Stimulated activated memory B cell treated with anti-CD40 and anti-IgM and Interleukin-4, amounts not matched to agents 10 μg/mL and 1 μg/mL and 100 μg/mL, for 72 hours (primary cell): ENCODE data around the gene UBE2O.

Experiments
- ATAC-seq: fragments of 150-1000 bp; cut with Tn5 transposase; 2 replicates; pipeline ENCODE4 v1.10.0; 2021
- H3K27ac Mint-ChIP-seq: one replicate; pipeline ENCODE4 v1.8.0; 2022; ENCODE audit warnings: mild to moderate bottlenecking, mixed read lengths
- H3K27me3 Mint-ChIP-seq: one replicate; pipeline ENCODE4 v1.8.0; 2022; ENCODE audit warnings: mixed read lengths
- H3K36me3 Mint-ChIP-seq: one replicate; pipeline ENCODE4 v1.8.0; 2022; ENCODE audit warnings: mixed read lengths
- H3K4me1 Mint-ChIP-seq: one replicate; pipeline ENCODE4 v1.8.0; 2022; ENCODE audit warnings: mixed read lengths
- H3K4me3 Mint-ChIP-seq: one replicate; pipeline ENCODE4 v1.8.0; 2022; ENCODE audit warnings: mild to moderate bottlenecking, moderate library complexity, mixed read lengths
- H3K9me3 Mint-ChIP-seq: one replicate; pipeline ENCODE4 v1.8.0; 2022; ENCODE audit warnings: mixed read lengths

Gene UBE2O

DNA sequence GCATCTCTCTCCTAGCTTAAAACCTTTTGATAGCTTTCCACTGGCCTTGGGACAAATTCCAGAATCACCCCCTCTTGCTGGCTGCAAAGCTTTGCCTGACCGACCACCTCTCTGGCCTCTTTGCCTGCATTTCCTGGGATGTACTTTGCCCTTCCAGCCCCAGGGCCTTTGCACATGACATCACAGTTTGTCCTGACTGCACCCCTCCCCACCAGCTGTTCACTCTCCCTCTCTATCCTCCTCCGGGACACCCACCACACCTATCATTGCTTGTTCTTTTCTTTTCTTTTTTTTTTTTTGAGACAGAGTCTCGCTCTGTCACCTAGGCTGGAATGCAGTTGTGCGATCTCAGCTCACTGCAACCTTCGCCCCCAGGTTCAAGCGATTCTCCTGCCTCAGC lies 22.4 kb upstream of the UBE2O start:
- no peaks in the 10 kb centered on the region for H3K27me3 Mint-ChIP-seq
- peak overlapping the region; percentile 64 for H3K27ac Mint-ChIP-seq
- H3K4me3 Mint-ChIP-seq, result no peak overlapping the region
- no peak for ATAC-seq
- no peaks in the 10 kb centered on the region for H3K9me3 Mint-ChIP-seq
- H3K36me3 Mint-ChIP-seq, result peaks cover 71% of the 10 kb centered on the region
- H3K4me1 Mint-ChIP-seq, result peaks cover 42% of the 10 kb centered on the region

DNA sequence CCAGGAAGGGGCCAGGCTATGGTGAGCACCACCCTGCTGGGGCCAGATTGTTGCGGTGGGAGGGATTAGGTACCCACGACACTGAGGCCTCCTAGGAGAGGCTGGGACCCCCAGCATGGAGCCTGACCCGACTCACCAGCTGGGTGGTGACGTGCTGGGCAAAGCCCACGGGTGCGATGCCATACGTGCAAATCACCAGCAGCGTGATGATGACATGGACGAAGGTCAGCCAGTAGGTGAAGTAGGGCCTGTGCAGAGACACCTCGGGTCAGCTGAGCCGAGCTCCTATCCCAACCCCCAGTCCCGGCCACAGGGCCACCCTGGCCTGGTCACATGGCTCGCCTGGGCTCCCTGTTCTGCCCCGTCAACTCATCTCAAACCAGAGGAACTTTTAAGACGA lies 21.9 kb upstream of the UBE2O start:
- Mint-ChIP-seq H3K27me3 (no peaks in the 10 kb centered on the region), H3K4me1 (peaks cover 42% of the 10 kb centered on the region), H3K9me3 (no peaks in the 10 kb centered on the region), H3K27ac (peak overlapping the region; percentile 64), H3K4me3 (no peak overlapping the region), H3K36me3 (peaks cover 71% of the 10 kb centered on the region)
- no peak for ATAC-seq

DNA sequence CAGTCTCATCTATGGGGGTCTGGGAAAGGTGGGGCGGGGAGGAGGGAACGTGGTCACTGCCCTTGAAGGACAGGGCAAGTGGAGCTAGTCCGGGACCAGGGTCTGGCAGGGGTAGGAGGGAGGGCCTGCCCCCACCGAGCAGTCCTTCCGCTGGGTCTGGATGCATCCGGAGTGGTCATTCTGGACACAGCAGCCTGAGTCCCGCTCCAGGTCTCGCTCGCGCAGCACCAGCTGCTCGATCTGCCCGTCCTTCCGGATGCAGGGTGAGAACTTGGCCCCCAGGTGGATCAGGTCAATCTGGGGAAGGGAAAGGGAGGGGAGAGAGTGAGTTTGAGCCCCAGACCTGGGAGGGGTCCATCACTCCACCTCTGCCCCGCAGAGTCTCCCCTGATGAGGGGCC lies 21.3 kb upstream of the UBE2O start:
- no peak overlapping the region for H3K27ac Mint-ChIP-seq
- H3K27me3 Mint-ChIP-seq, result no peaks in the 10 kb centered on the region
- ATAC-seq, result no peak
- H3K4me1 Mint-ChIP-seq, result peaks cover 43% of the 10 kb centered on the region
- no peaks in the 10 kb centered on the region for H3K9me3 Mint-ChIP-seq
- H3K4me3 Mint-ChIP-seq, result no peak overlapping the region
- H3K36me3 Mint-ChIP-seq, result peaks cover 65% of the 10 kb centered on the region

DNA sequence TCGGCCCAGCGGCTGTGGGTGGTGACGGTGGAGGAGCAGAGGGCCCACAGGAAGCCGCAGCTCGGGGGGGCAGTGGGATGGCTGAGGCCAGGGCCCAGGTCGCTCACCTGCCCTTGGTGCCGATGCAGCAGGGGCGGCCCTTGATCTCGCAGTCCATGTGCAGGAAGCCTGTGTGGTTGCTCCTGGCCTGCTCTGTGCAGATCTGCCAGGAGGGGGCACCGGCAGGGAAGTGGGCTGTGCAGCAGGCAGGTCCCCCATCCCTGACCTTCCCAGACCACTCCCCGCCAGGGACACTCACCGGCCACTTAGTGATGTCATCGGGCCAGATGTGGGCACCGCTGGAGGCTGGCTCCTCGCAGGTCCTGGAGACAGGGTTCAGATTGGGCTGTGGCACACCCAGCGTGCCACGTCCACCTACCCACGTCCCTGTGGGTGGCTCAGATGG lies 20.6 kb upstream of the UBE2O start:
- H3K27ac Mint-ChIP-seq, result peak overlapping the region; percentile 41
- peaks cover 46% of the 10 kb centered on the region for H3K4me1 Mint-ChIP-seq
- no peak for ATAC-seq
- H3K27me3 Mint-ChIP-seq, result no peaks in the 10 kb centered on the region
- H3K9me3 Mint-ChIP-seq, result no peaks in the 10 kb centered on the region
- H3K4me3 Mint-ChIP-seq, result no peak overlapping the region
- peaks cover 58% of the 10 kb centered on the region for H3K36me3 Mint-ChIP-seq

DNA sequence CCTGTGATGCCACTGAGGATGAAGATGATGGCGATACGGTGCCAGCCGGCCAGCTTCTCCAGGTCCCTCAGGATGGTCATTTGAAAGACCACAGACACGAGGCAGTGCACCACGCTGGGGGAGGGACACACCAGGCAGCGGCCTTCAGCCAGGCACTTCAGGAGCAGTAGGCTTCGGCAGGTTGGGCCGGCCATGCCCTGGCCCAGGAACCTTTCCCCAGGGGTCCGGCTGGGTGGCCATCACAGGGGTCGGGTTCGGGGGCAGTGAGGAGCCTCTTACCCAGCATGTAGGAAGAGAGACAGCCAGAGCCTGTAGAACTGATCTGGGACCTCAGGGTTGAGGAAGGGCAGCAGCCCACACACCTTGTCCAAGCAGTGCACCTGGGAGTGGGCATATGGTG lies 19.8 kb upstream of the UBE2O start:
- Mint-ChIP-seq H3K27ac (peak overlapping the region; percentile 41), H3K36me3 (peaks cover 50% of the 10 kb centered on the region), H3K4me1 (peaks cover 47% of the 10 kb centered on the region), H3K27me3 (no peaks in the 10 kb centered on the region), H3K4me3 (no peak overlapping the region), H3K9me3 (no peaks in the 10 kb centered on the region)
- ATAC-seq, result no peak

DNA sequence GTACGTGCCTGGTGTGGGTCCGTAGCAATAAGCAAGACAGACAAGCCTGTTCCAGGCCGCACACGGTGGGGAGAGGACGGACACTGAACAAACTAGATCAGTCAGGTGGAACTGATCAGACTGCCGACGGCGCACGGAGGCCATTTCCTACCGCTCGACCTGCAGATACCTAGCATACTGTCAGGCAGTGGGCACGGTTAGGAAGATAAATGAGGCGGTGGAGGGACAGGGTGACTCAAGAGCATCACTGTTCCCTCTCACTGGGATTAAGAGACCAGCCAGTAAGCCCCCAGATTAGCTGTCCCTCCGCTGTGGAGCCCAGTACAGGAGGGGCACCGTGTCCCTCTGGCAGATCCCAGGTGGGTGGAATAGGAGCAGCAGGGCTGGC lies 19.3 kb upstream of the UBE2O start:
- Mint-ChIP-seq H3K4me1 (peaks cover 48% of the 10 kb centered on the region), H3K27ac (peak overlapping the region; percentile 41), H3K36me3 (peaks cover 45% of the 10 kb centered on the region), H3K9me3 (no peaks in the 10 kb centered on the region), H3K27me3 (no peaks in the 10 kb centered on the region), H3K4me3 (no peak overlapping the region)
- no peak for ATAC-seq

DNA sequence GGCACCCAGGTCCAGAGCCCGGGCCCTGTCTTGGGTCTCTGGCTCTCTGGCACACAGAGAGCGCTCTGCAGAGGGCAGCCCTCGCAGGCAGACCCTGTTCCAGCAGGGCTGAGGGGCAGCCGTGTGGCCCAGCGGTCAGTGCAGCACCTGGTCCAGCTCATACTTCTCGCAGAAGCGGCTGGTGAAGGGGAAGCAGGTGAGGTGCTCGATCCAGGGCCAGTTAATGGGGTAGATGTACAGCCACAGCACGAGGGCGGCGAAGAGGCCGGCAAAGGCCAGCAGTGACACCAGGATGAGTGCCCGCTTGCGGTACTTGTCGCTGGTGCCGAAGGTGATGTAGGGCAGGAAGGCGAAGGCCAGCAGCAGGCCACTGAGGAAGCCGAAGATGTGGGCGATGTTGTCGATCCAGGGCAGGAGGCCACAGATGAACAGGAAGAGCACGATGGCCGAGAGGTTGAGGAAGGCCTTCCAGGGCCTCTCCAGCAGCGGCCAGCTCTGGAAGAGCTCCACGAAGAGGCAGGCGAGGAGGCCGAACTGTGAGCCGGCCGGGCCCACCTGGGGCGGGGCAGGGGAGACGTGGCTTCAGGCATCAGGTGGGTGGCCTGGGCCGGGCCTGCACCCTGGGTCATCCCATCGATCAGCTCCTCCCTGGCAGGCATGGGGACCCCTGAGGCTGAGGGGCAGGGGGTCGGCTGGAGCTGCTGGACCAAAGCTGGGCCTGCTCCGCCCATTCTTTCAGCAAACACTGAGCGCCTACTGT lies 18.7 kb upstream of the UBE2O start:
- Mint-ChIP-seq H3K27me3 (no peaks in the 10 kb centered on the region), H3K4me3 (no peak overlapping the region), H3K36me3 (peaks cover 39% of the 10 kb centered on the region), H3K9me3 (no peaks in the 10 kb centered on the region), H3K27ac (no peak overlapping the region), H3K4me1 (peaks cover 52% of the 10 kb centered on the region)
- ATAC-seq, result no peak

DNA sequence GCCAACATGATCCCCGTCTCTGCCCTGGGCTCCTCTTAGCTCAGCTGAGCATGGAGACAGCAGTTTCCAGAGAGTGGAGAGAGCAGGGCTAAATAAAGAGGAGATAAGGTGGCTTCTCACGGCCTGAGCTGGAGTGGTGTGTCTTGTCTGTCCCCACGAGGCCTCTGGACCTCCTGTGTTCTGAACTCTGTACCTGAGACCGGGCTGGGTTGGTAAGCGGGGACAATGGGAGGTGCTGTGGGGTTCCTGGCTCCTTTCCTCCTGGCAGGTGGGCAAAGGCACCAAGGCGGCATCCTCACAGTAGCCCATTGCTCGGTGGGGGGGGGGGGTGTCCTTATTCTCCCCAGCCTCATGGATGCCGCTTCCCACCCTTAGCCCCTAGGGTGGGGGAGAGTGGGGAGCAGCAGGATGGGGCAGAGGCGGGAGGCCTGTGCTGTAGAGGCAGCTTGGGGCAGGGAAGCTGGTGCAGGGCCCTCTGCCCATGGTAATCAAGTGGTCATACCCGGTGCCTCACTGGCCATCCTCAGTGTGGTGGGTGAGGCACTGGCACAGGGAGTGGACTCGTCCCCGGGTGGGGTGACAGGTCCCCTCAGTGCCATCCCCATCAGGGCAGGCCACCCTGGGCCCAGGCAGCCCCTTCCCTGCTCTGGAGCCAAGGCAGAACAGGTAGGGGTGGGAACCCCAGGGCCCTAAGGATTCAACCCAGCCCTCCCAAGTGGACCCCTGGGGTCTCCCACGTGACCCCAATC lies 17.2 kb upstream of the UBE2O start:
- H3K27ac Mint-ChIP-seq, result no peak overlapping the region
- H3K27me3 Mint-ChIP-seq, result no peaks in the 10 kb centered on the region
- peaks cover 32% of the 10 kb centered on the region for H3K36me3 Mint-ChIP-seq
- H3K9me3 Mint-ChIP-seq, result no peaks in the 10 kb centered on the region
- peak; percentile 4 for ATAC-seq
- H3K4me3 Mint-ChIP-seq, result no peak overlapping the region
- H3K4me1 Mint-ChIP-seq, result peaks cover 64% of the 10 kb centered on the region

DNA sequence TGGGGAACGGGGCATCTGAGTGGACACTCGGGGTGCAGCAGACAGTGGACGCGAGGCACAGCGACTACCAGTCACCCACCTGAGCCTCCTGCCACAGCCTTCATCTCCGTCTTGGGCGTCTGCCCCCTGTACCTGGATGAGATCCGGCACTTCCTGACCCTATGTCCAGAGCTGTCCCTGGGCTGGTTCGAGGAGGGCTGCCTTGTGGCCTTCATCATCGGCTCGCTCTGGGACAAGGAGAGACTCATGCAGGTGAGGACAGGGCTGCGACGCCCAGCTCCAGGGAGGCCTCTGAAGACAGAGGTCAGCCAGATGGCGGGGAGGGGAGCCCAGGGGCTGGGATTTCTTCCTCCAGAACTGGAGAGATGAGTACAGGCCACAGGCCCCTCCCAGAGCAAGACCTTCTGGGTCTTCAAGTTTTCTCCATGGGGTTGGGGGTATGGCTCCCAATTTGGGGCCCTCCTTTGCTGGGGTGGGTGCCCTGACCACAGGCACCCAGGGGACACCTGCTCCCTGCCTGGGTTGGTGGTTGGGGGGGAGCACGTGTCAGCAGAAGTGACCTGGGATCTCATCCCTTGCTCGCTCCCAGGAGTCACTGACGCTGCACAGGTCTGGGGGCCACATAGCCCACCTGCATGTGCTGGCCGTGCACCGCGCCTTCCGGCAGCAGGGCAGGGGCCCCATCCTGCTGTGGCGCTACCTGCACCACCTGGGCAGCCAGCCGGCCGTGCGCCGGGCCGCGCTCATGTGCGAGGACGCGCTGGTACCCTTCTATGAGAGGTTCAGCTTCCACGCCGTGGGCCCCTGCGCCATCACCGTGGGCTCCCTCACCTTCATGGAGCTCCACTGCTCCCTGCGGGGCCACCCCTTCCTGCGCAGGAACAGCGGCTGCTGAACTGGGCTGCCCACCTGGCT lies 16.4 kb upstream of the UBE2O start:
- H3K36me3 Mint-ChIP-seq, result peaks cover 30% of the 10 kb centered on the region
- H3K4me3 Mint-ChIP-seq, result no peak overlapping the region
- peaks cover 64% of the 10 kb centered on the region for H3K4me1 Mint-ChIP-seq
- no peaks in the 10 kb centered on the region for H3K9me3 Mint-ChIP-seq
- ATAC-seq, result no peak
- no peaks in the 10 kb centered on the region for H3K27me3 Mint-ChIP-seq
- peak overlapping the region; percentile 70 for H3K27ac Mint-ChIP-seq

DNA sequence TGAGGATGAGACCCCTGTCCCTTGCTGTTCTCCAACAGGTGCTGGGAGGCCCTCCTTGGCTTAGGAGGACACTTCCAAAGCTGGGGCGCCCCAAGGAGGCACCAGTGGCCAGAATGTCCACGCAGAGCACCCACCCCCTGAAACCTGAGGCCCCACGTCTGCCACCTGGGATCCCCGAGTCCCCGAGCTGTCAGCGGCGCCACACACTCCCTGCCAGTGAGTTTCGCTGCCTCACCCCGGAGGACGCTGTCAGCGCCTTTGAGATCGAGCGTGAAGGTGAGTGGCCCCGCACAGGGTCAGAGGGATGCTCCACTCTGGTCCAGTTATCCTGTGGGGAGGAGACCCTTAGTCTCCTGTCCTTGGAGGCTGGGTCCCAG lies 15.7 kb upstream of the UBE2O start:
- Mint-ChIP-seq H3K27ac (peak overlapping the region; percentile 70), H3K4me1 (peaks cover 64% of the 10 kb centered on the region)

DNA sequence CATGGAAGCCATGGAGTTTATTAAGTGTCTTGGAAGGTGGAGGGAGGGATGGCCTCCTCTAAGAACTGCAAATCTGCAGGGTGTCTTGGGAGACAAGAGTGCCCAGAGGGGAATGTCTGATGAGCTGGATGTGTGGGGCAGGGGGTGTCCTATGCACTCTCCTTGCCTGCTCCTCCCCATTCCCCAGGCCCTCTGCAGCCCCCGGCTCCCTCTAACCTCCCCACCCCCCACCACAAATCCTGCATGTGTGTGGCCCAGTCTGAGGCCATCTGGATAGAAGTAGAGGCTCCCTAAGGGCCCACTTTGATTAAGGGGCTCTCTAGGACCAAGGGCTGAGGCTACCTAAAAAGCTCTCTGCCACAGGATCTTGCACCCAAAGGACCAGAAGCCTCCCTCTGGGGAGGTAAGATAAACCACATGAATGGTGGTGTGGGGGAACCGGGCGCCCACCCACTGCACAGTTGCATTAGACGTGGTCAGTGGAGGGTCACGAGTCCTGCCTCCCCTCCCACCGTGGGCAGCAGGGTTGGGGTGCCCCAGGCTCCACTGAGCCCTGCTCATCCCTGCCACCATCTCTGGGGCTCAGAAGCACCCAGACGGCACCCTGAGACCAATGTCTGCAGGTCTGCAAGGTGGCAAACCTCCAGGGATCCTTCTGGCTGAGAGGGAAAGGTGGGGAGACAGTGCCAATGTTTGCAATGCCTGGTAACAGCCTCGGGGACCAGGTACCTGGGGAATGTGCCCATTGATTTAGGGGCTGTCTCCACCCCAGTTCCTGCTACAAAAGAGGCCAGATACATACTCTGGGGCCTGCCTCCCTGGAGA lies 15.1 kb upstream of the UBE2O start:
- Mint-ChIP-seq H3K9me3 (no peaks in the 10 kb centered on the region), H3K36me3 (peaks cover 25% of the 10 kb centered on the region), H3K27ac (peak overlapping the region; percentile 70), H3K4me1 (peaks cover 59% of the 10 kb centered on the region), H3K27me3 (no peaks in the 10 kb centered on the region), H3K4me3 (no peak overlapping the region)
- ATAC-seq, result no peak

More for the DNA sequence above, 15.7 kb upstream of the UBE2O start:
- Mint-ChIP-seq H3K36me3 (peaks cover 30% of the 10 kb centered on the region), H3K9me3 (no peaks in the 10 kb centered on the region), H3K4me3 (no peak overlapping the region), H3K27me3 (no peaks in the 10 kb centered on the region)
- no peak for ATAC-seq

DNA sequence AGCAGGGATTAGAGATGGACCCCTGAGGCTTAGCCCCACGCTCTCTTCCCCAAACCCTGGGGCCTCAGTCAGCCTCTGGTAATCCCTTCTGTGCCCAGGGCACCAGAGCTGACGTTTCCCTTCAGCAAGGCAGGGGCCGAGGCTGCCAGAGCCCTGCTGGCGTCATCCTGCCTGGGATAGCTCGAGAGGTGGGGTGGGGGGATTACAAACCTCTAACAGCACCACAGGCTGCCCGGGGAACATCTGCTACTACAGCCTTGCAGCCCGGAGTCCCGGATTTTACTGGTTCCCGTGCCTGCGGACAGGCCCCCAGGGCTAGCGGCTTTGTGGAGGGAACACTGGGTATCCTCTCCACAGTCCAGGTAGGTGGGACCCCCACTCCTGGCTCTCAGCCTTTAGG lies 14.4 kb upstream of the UBE2O start, which contains the start of gene AANAT:
Gene AANAT (plus strand): TSS at position 238 of the 400 bp plus-strand sequence. CDS start 1,144 bp downstream, outside the sequence.
- H3K36me3 Mint-ChIP-seq, result peaks cover 18% of the 10 kb centered on the region
- no peak for ATAC-seq
- no peaks in the 10 kb centered on the region for H3K9me3 Mint-ChIP-seq
- H3K27me3 Mint-ChIP-seq, result no peaks in the 10 kb centered on the region
- H3K4me1 Mint-ChIP-seq, result peaks cover 52% of the 10 kb centered on the region
- peak within 1 kb of the TSS; percentile 80 for H3K27ac Mint-ChIP-seq
- no peak within 1 kb of the TSS for H3K4me3 Mint-ChIP-seq

DNA sequence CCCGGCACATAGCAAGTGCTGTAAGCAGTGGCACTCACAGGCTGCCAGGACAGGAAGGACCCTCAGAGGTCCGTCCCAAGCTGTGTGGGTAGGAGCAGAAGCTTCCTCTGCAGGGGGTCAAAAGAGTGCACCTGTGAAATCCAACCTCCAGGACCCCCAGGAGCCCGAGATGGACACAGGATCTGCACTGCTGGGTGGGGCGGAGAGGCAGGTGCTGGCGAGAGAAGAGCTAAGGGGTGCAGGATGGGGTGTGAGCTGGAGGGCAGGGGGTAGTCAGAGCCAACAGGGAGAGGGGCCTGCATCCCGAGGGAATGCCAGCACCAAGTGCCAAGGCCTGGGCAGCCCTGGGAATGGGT lies 13.8 kb upstream of the UBE2O start:
- H3K4me1 Mint-ChIP-seq, result peaks cover 46% of the 10 kb centered on the region
- H3K36me3 Mint-ChIP-seq, result peaks cover 13% of the 10 kb centered on the region
- H3K27me3 Mint-ChIP-seq, result no peaks in the 10 kb centered on the region
- no peaks in the 10 kb centered on the region for H3K9me3 Mint-ChIP-seq
- H3K4me3 Mint-ChIP-seq, result no peak overlapping the region
- peak overlapping the region; percentile 80 for H3K27ac Mint-ChIP-seq
- no peak for ATAC-seq

DNA sequence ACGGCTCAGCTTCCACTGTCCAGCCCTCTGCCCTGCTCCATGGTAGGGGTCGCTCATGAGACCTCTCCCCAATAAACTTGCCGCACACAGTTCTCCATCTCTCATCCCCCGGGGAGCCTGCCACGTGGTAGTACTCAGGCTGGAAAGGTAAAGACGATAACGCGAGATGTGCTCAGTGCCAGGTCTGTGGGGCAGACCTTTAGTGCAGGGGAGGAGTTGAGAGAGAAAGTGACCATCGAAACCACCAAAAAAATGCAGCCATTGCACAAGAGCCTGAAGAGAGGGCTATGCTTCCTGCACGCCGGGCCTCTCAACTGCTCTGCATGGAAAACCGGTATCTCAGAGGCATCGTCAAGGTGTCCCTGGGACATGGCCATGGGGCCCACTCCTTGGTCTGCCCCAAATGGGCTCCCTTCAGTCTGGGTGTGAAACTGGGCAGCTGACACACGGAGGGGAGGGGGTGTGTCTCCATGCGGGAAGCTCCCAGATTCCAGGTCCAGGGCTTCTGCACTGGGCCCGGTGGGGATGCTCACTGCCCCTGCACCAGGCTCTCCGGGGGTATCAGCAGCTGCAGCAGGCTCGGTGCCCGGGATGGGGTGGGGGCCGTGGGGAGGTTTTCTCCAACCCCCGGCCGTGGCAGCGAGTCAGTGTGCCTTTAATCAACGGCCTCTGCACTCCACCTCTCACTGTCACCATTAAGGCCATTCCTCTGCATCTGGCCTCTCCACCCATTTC lies 9.8 kb upstream of the UBE2O start:
- no peak overlapping the region for H3K4me3 Mint-ChIP-seq
- no peak overlapping the region for H3K27ac Mint-ChIP-seq
- no peak for ATAC-seq
- peaks cover 23% of the 10 kb centered on the region for H3K4me1 Mint-ChIP-seq
- no peaks in the 10 kb centered on the region for H3K36me3 Mint-ChIP-seq
- H3K9me3 Mint-ChIP-seq, result no peaks in the 10 kb centered on the region
- H3K27me3 Mint-ChIP-seq, result no peaks in the 10 kb centered on the region
